A549 (cell line): ENCODE results near the gene MEF2D. TPM values are rescaled to one million over a fixed set of nuclear protein-coding genes. Genes with fewer than 3 reads are reported as not detected.
A peak's percentile ranks its signal among the peaks of the same experiment; 100 is the strongest.

Experiments
- ATAC-seq, 2 experiments: fragments of 200-7000 bp in 1 of 2; fragments of >200 bp in 1 of 2; cut with Nextera tagmentation in 1 of 2; cut with Tn5 transposase in 1 of 2; 3 replicates each; pipeline versions ENCODE4 v1.8.0 to v1.9.1; 2018 to 2020; ENCODE audit warnings: mild to moderate bottlenecking in 1 of 2, moderate library complexity in 1 of 2
- CTCF ChIA-PET: fragments of 300-600 bp; sonication (Branson Sonifier 250); formaldehyde crosslinking; extraction: SDS; loops from one replicate; lab custom pipeline; 2021; ENCODE audit warnings: antibody characterized with exemption, inconsistent platforms; lab: Yijun Ruan, JAX
- POLR2A ChIA-PET: fragments of 350-600 bp; formaldehyde crosslinking; extraction: SDS; loops from one replicate; lab custom pipeline; 2021; ENCODE audit warnings: antibody characterized with exemption, inconsistent platforms; lab: Yijun Ruan, JAX
- DNase-seq, 2 experiments: peaks; one replicate each; pipeline versions ENCODE4 v3.0.0 to v3.0.0-alpha.2; 2011 to 2016; ENCODE audit warnings: low read depth in 1 of 2, low spot score in 1 of 2
- FAIRE-seq: peaks from 2 replicates; lab custom pipeline; 2011; peaks lifted over from hg19 to GRCh38; lab: Jason Lieb, UNC
- H3K27ac ChIP-seq, 2 experiments: fragments of >200 bp; sonication (Bioruptor Twin); formaldehyde crosslinking; 3 replicates each; pipeline ENCODE4 v1.5.1; 2016 to 2017
- H3K4me1 ChIP-seq: fragments of >200 bp; sonication (Bioruptor Twin); formaldehyde crosslinking; 3 replicates; pipeline ENCODE4 v1.6.1; 2016
- H3K4me2 ChIP-seq: fragments of >200 bp; sonication (Bioruptor Twin); formaldehyde crosslinking; 3 replicates; pipeline ENCODE4 v1.6.1; 2016
- H3K4me3 ChIP-seq: fragments of >200 bp; sonication (Bioruptor Twin); formaldehyde crosslinking; 3 replicates; pipeline ENCODE4 v1.5.1; 2016
- H3K9me3 ChIP-seq: fragments of >200 bp; sonication (Bioruptor Twin); formaldehyde crosslinking; 3 replicates; pipeline ENCODE4 v1.6.1; 2016
- CBX8 ChIP-seq: fragments of 200-600 bp; sonication (generic); IDR thresholded peaks from 2 replicates; pipeline ENCODE4 v1.6.1; 2016
- EP300 ChIP-seq, 2 experiments: fragments of >200 bp; sonication (Bioruptor Twin); formaldehyde crosslinking; IDR thresholded peaks; 2 replicates in 1 of 2; 3 replicates in 1 of 2; pipeline ENCODE4 v1.6.1; 2016 to 2017
- FOSL2 ChIP-seq, 2 experiments: fragments of 450-650 bp in 1 of 2; fragments of >200 bp in 1 of 2; sonication (Bioruptor Twin) in 1 of 2; formaldehyde crosslinking; IDR thresholded peaks; 2 replicates each; pipeline versions ENCODE4 v1.5.0 to v1.6.1; 2016 to 2020; ENCODE audit warnings: mild to moderate bottlenecking in 1 of 2, moderate library complexity in 1 of 2
- HEYL ChIP-seq: fragments of 250-450 bp; sonication (Bioruptor Pico); IDR thresholded peaks from 2 replicates; pipeline ENCODE4 v1.8.0; 2021; ENCODE audit warnings: mild to moderate bottlenecking, moderate library complexity
- HOXA7 ChIP-seq: fragments of 250-450 bp; sonication (Bioruptor Pico); IDR thresholded peaks from 2 replicates; pipeline ENCODE4 v1.5.0; 2020; ENCODE audit warnings: mild to moderate bottlenecking, moderate library complexity
- JUNB ChIP-seq: fragments of >200 bp; sonication (Bioruptor Twin); formaldehyde crosslinking; IDR thresholded peaks from 2 replicates; pipeline ENCODE4 v1.6.1; 2016
- KDM1A ChIP-seq: fragments of 200-600 bp; sonication (generic); IDR thresholded peaks from 2 replicates; pipeline ENCODE4 v1.6.1; 2016; ENCODE audit warnings: low read depth, mild to moderate bottlenecking
- KDM5A ChIP-seq: fragments of 200-600 bp; sonication (generic); IDR thresholded peaks from 2 replicates; pipeline ENCODE4 v1.6.1; 2016; ENCODE audit warnings: antibody characterized with exemption, mild to moderate bottlenecking
- NR3C1 ChIP-seq: fragments of >200 bp; sonication (Bioruptor Twin); formaldehyde crosslinking; IDR thresholded peaks from 3 replicates; pipeline ENCODE4 v1.6.1; 2017
- PHF8 ChIP-seq: fragments of 200-600 bp; sonication (generic); IDR thresholded peaks from 2 replicates; pipeline ENCODE4 v1.6.1; 2016; ENCODE audit warnings: low read depth, mild to moderate bottlenecking, antibody characterized with exemption, moderate library complexity, borderline replicate concordance
- RNF2 ChIP-seq: fragments of 200-600 bp; sonication (generic); IDR thresholded peaks from 2 replicates; pipeline ENCODE4 v1.6.1; 2016; ENCODE audit warnings: low read depth, mild to moderate bottlenecking, antibody characterized with exemption, moderate library complexity, borderline replicate concordance
- SREBF2 ChIP-seq: fragments of 450-650 bp; IDR thresholded peaks from 2 replicates; pipeline ENCODE4 v1.6.1; 2014; ENCODE audit warnings: mild to moderate bottlenecking, moderate library complexity
- ZC3H11A ChIP-seq: fragments of 450-650 bp; IDR thresholded peaks from 2 replicates; pipeline ENCODE4 v1.6.1; 2014; ENCODE audit warnings: antibody characterized with exemption, mild to moderate bottlenecking
- ZSCAN20 ChIP-seq: fragments of 250-450 bp; sonication (Bioruptor Pico); IDR thresholded peaks from 2 replicates; pipeline ENCODE4 v1.8.0; 2022; ENCODE audit warnings: mild to moderate bottlenecking, moderate library complexity
- WGBS: methylation state at CpG from one replicate; pipeline ENCODE4 v1.1.6; 2017; ENCODE audit errors: missing lambda C conversion rate; 5-methylcytosine and 5-hydroxymethylcytosine counted together
- polyA plus RNA-seq, 4 experiments: library from polyadenylated mRNA; depleted of rRNA in 3 of 4; stranded (reverse); fragments of >200 nt; fragmentation: RNase III in 1 of 4; extraction: RNeasy Plus Mini Kit Qiagen cat#74134 plus additional on column Dnase treatment in 1 of 4; gene quantifications; 2 replicates in 3 of 4; 3 replicates in 1 of 4; pipeline ENCODE4 v1.2.3, GENCODE V29; 2011 to 2017
- TF ChIP-seq, protein P1 (sequence below): fragments of >200 bp; sonication (Bioruptor Twin); formaldehyde crosslinking; IDR thresholded peaks from 3 replicates; pipeline ENCODE4 v1.5.1; 2016
- TF ChIP-seq, protein P2 (sequence below): fragments of 450-650 bp; IDR thresholded peaks from 2 replicates; pipeline ENCODE4 v1.6.1; 2014; ENCODE audit warnings: antibody characterized with exemption
- TF ChIP-seq, protein P3 (sequence below): fragments of 150-350 bp; IDR thresholded peaks from 2 replicates; pipeline ENCODE4 v1.6.1; 2014; ENCODE audit warnings: low read depth, mild to moderate bottlenecking, low read length
- TF ChIP-seq, protein P4 (sequence below): fragments of 200-600 bp; sonication (generic); IDR thresholded peaks from 2 replicates; pipeline ENCODE4 v1.6.1; 2016; ENCODE audit warnings: antibody characterized with exemption, mild to moderate bottlenecking, moderate library complexity
- TF ChIP-seq, protein P5 (sequence below): fragments of 250-450 bp; sonication (Bioruptor Pico); IDR thresholded peaks from 2 replicates; pipeline ENCODE4 v1.5.0; 2021; ENCODE audit warnings: mild to moderate bottlenecking, moderate library complexity, borderline replicate concordance
- TF ChIP-seq, protein P6 (sequence below): IDR thresholded peaks from 2 replicates; pipeline ENCODE4 v1.6.1; 2012; ENCODE audit warnings: low read depth, borderline replicate concordance
- TF ChIP-seq, protein P7 (sequence below): IDR thresholded peaks from 2 replicates; pipeline ENCODE4 v1.6.1; 2012

The MEF2D gene
- polyA plus RNA-seq, 2 of the 4 experiments (the other 2 are of a cell fraction) = 16.8 to 23.4 TPM

DNA sequence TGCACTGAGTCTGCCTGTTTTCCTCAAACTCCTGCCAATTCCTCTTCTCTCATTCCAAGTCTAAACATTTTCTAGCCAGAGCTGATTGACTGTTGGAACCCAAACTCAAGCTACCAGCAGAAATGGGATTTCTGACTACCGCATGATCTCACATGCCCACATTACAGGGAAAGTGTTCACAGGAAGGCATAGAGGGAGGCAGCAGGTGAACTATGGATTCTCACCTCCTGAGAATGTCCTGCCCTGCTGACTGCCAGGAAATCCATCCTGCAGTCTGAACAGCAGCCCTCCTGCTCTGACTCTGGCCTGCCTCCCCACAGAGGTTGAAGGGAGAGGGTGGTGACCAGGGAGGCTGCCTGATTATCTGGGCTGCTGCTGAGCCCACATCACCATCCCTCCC is 49.3 kb upstream of the MEF2D start (continued):
- TF ChIP-seq, protein P1, sequence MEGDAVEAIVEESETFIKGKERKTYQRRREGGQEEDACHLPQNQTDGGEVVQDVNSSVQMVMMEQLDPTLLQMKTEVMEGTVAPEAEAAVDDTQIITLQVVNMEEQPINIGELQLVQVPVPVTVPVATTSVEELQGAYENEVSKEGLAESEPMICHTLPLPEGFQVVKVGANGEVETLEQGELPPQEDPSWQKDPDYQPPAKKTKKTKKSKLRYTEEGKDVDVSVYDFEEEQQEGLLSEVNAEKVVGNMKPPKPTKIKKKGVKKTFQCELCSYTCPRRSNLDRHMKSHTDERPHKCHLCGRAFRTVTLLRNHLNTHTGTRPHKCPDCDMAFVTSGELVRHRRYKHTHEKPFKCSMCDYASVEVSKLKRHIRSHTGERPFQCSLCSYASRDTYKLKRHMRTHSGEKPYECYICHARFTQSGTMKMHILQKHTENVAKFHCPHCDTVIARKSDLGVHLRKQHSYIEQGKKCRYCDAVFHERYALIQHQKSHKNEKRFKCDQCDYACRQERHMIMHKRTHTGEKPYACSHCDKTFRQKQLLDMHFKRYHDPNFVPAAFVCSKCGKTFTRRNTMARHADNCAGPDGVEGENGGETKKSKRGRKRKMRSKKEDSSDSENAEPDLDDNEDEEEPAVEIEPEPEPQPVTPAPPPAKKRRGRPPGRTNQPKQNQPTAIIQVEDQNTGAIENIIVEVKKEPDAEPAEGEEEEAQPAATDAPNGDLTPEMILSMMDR = no peak
- TF ChIP-seq SREBF2 (no peak), EP300 (IDR thresholded peaks at IDR 0.05) (no peak)
- TF ChIP-seq, protein P2, sequence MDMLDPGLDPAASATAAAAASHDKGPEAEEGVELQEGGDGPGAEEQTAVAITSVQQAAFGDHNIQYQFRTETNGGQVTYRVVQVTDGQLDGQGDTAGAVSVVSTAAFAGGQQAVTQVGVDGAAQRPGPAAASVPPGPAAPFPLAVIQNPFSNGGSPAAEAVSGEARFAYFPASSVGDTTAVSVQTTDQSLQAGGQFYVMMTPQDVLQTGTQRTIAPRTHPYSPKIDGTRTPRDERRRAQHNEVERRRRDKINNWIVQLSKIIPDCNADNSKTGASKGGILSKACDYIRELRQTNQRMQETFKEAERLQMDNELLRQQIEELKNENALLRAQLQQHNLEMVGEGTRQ = no peak
- TF ChIP-seq, all 56 proteins: peak for 0

DNA sequence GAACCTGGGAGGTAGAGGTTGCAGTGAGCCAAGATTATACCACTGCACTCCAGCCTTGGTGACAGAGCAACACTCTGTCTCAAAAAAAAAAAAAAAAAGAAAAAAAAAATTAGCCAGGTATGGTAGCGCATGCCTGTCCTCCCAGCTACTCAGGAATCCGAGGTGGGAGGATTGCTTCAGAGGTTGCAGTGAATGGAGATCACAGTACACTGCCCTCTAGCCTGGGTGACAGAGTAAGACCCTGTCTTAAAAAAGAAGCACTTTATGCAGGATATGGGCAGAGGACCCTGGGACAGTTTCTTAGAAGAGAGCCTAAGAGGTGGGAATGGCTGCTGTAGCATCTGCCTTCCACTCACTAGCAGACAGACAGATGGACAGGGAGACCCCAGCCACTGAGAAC is 48.8 kb upstream of the MEF2D start:
- ATAC-seq (peak in 1 of 2 experiments; percentile 43; a peak in 3 of 6 replicates), DNase-seq (no peak), FAIRE-seq (no peak)
- 83% methylated on average over 2 of the region's 2 CpGs for WGBS
- no peak overlapping the region for H3K4me2 ChIP-seq
- no peak overlapping the region for H3K27ac ChIP-seq
- ChIA-PET CTCF (interaction anchor here (1.2 kb wide), 1 partner anchor 110 kb away, joined by 3 read pairs; no protein-coding TSS in a partner anchor), POLR2A (no interaction called here)
- no peaks in the 10 kb centered on the region for H3K9me3 ChIP-seq
- H3K4me3 ChIP-seq = no peak overlapping the region
- peaks cover 20% of the 10 kb centered on the region for H3K4me1 ChIP-seq
- TF ChIP-seq, protein P3, sequence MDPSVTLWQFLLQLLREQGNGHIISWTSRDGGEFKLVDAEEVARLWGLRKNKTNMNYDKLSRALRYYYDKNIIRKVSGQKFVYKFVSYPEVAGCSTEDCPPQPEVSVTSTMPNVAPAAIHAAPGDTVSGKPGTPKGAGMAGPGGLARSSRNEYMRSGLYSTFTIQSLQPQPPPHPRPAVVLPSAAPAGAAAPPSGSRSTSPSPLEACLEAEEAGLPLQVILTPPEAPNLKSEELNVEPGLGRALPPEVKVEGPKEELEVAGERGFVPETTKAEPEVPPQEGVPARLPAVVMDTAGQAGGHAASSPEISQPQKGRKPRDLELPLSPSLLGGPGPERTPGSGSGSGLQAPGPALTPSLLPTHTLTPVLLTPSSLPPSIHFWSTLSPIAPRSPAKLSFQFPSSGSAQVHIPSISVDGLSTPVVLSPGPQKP = no peak
- no peak for TF ChIP-seq FOSL2 (IDR thresholded peaks at IDR 0.05)
- no peak for TF ChIP-seq FOSL2 (CRISPR knock-in tag; IDR thresholded peaks at IDR 0.05)
- TF ChIP-seq, protein P4, sequence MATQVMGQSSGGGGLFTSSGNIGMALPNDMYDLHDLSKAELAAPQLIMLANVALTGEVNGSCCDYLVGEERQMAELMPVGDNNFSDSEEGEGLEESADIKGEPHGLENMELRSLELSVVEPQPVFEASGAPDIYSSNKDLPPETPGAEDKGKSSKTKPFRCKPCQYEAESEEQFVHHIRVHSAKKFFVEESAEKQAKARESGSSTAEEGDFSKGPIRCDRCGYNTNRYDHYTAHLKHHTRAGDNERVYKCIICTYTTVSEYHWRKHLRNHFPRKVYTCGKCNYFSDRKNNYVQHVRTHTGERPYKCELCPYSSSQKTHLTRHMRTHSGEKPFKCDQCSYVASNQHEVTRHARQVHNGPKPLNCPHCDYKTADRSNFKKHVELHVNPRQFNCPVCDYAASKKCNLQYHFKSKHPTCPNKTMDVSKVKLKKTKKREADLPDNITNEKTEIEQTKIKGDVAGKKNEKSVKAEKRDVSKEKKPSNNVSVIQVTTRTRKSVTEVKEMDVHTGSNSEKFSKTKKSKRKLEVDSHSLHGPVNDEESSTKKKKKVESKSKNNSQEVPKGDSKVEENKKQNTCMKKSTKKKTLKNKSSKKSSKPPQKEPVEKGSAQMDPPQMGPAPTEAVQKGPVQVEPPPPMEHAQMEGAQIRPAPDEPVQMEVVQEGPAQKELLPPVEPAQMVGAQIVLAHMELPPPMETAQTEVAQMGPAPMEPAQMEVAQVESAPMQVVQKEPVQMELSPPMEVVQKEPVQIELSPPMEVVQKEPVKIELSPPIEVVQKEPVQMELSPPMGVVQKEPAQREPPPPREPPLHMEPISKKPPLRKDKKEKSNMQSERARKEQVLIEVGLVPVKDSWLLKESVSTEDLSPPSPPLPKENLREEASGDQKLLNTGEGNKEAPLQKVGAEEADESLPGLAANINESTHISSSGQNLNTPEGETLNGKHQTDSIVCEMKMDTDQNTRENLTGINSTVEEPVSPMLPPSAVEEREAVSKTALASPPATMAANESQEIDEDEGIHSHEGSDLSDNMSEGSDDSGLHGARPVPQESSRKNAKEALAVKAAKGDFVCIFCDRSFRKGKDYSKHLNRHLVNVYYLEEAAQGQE = no peak
- TF ChIP-seq KDM5A = no peak
- no peak for TF ChIP-seq PHF8
- TF ChIP-seq, protein P5, sequence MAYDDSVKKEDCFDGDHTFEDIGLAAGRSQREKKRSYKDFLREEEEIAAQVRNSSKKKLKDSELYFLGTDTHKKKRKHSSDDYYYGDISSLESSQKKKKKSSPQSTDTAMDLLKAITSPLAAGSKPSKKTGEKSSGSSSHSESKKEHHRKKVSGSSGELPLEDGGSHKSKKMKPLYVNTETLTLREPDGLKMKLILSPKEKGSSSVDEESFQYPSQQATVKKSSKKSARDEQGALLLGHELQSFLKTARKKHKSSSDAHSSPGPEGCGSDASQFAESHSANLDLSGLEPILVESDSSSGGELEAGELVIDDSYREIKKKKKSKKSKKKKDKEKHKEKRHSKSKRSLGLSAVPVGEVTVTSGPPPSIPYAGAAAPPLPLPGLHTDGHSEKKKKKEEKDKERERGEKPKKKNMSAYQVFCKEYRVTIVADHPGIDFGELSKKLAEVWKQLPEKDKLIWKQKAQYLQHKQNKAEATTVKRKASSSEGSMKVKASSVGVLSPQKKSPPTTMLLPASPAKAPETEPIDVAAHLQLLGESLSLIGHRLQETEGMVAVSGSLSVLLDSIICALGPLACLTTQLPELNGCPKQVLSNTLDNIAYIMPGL (CRISPR knock-in tag) = no peak
- TF ChIP-seq, protein P6, sequence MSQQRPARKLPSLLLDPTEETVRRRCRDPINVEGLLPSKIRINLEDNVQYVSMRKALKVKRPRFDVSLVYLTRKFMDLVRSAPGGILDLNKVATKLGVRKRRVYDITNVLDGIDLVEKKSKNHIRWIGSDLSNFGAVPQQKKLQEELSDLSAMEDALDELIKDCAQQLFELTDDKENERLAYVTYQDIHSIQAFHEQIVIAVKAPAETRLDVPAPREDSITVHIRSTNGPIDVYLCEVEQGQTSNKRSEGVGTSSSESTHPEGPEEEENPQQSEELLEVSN = no peak
- no peak for TF ChIP-seq HOXA7
- no peak for TF ChIP-seq HEYL
- no peak for TF ChIP-seq ZC3H11A
- no peak for TF ChIP-seq JUNB
- no peak for TF ChIP-seq ZSCAN20
- no peak for TF ChIP-seq KDM1A
- TF ChIP-seq NR3C1 = no peak
- TF ChIP-seq CBX8 = no peak
- no peak for TF ChIP-seq RNF2
- TF ChIP-seq, protein P7, sequence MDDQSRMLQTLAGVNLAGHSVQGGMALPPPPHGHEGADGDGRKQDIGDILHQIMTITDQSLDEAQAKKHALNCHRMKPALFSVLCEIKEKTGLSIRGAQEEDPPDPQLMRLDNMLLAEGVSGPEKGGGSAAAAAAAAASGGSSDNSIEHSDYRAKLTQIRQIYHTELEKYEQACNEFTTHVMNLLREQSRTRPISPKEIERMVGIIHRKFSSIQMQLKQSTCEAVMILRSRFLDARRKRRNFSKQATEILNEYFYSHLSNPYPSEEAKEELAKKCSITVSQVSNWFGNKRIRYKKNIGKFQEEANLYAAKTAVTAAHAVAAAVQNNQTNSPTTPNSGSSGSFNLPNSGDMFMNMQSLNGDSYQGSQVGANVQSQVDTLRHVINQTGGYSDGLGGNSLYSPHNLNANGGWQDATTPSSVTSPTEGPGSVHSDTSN = no peak
